DOHH2 (cell line): Measurements from ENCODE around the gene TP53I13.

ENCODE experiments used
- H3F3A ChIP-seq: fragments of 200-600 bp; sonication (generic), shearing (Covaris generic); 2 replicates; pipeline ENCODE4 v1.6.0; 2016; ENCODE audit warnings: antibody characterized with exemption, mild to moderate bottlenecking; ENCODE audit not compliant: control insufficient read depth, insufficient read depth
- H3K27ac ChIP-seq: fragments of 200-600 bp; sonication (generic); 2 replicates; pipeline ENCODE4 v1.5.1; 2014; ENCODE audit warnings: low read depth, mild to moderate bottlenecking, low read length, moderate library complexity
- H3K27me3 ChIP-seq: fragments of 200-600 bp; sonication (generic); 2 replicates; pipeline ENCODE4 v1.6.1; 2014; ENCODE audit warnings: mild to moderate bottlenecking, low read length, mixed read lengths; ENCODE audit not compliant: control insufficient read depth
- H3K36me3 ChIP-seq: fragments of 200-600 bp; sonication (generic); 2 replicates; pipeline ENCODE4 v1.6.1; 2014; ENCODE audit warnings: mild to moderate bottlenecking, low read length, moderate library complexity, mixed read lengths; ENCODE audit not compliant: control insufficient read depth
- H3K4me1 ChIP-seq: fragments of 200-600 bp; sonication (generic); 2 replicates; pipeline ENCODE4 v1.6.1; 2014; ENCODE audit warnings: mild to moderate bottlenecking, low read length, mixed read lengths; ENCODE audit not compliant: control insufficient read depth
- H3K4me2 ChIP-seq: fragments of 200-600 bp; sonication (generic); 2 replicates; pipeline ENCODE4 v1.6.0; 2014; ENCODE audit warnings: mild to moderate bottlenecking, low read length, moderate library complexity
- H3K4me3 ChIP-seq: fragments of 200-600 bp; sonication (generic); 2 replicates; pipeline ENCODE4 v1.5.1; 2014; ENCODE audit warnings: mild to moderate bottlenecking, low read length, mixed read lengths
- H3K79me2 ChIP-seq: fragments of 200-600 bp; sonication (generic); 2 replicates; pipeline ENCODE4 v1.6.1; 2014; ENCODE audit warnings: mild to moderate bottlenecking, low read length, mixed read lengths; ENCODE audit not compliant: control insufficient read depth
- H3K9me2 ChIP-seq: fragments of 200-600 bp; sonication (generic); replicated peaks from 2 replicates; pipeline ENCODE4 v1.6.1; 2014; ENCODE audit warnings: mild to moderate bottlenecking, low read length, mixed read lengths; ENCODE audit not compliant: control insufficient read depth
- H3K9me3 ChIP-seq: fragments of 200-600 bp; sonication (generic); 2 replicates; pipeline ENCODE4 v1.6.1; 2014; ENCODE audit warnings: antibody characterized with exemption, low read length, mixed read lengths; ENCODE audit not compliant: control insufficient read depth, insufficient read depth
- H4K20me1 ChIP-seq: fragments of 200-600 bp; sonication (generic); 2 replicates; pipeline ENCODE4 v1.6.0; 2014; ENCODE audit warnings: low read depth, mild to moderate bottlenecking, antibody characterized with exemption, low read length, moderate library complexity; ENCODE audit not compliant: control insufficient read depth, insufficient read depth
- EZH2phosphoT487 ChIP-seq: fragments of 200-600 bp; sonication (generic); IDR thresholded peaks from 2 replicates; pipeline ENCODE4 v1.6.1; 2017; ENCODE audit warnings: borderline replicate concordance, mild to moderate bottlenecking, antibody characterized with exemption, low read length, moderate library complexity, mixed read lengths
- TF ChIP-seq, protein P1 (sequence below): fragments of 200-600 bp; sonication (generic); IDR thresholded peaks from one replicate; pipeline ENCODE4 v1.5.1; 2014; ENCODE audit warnings: antibody characterized with exemption, mild to moderate bottlenecking, low read depth, low read length; ENCODE audit not compliant: poor library complexity, severe bottlenecking

TP53I13 gene

DNA sequence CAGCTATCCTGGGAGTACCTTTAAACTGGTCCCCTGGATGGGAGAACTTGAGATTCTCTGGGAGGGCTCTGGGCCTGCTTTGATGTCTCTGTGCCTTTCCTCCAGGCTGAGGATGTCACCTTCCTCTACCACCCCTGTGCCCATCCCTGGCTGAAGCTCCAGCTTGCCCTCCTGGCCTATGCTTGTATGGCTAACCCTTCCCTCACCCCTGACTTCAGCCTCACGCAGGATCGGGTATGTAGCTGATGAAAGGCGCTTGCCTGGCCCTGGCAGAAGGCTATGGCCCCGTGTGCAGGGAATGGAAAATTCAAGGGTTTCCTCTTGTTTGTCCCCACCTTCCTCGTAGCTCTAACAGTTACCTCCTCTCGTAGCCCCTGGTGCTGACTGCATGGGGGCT is 3.0 kb downstream of the TP53I13 start:
- peaks cover 10% of the 10 kb centered on the region for H3K79me2 ChIP-seq
- H3K27ac ChIP-seq, result no peak overlapping the region
- no peaks in the 10 kb centered on the region for H3K9me3 ChIP-seq
- peaks cover 22% of the 10 kb centered on the region for H3K4me1 ChIP-seq
- no peak overlapping the region for H3K4me3 ChIP-seq
- peaks cover 8% of the 10 kb centered on the region for H3F3A ChIP-seq
- TF ChIP-seq, protein P1, sequence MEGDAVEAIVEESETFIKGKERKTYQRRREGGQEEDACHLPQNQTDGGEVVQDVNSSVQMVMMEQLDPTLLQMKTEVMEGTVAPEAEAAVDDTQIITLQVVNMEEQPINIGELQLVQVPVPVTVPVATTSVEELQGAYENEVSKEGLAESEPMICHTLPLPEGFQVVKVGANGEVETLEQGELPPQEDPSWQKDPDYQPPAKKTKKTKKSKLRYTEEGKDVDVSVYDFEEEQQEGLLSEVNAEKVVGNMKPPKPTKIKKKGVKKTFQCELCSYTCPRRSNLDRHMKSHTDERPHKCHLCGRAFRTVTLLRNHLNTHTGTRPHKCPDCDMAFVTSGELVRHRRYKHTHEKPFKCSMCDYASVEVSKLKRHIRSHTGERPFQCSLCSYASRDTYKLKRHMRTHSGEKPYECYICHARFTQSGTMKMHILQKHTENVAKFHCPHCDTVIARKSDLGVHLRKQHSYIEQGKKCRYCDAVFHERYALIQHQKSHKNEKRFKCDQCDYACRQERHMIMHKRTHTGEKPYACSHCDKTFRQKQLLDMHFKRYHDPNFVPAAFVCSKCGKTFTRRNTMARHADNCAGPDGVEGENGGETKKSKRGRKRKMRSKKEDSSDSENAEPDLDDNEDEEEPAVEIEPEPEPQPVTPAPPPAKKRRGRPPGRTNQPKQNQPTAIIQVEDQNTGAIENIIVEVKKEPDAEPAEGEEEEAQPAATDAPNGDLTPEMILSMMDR, result no peak
- TF ChIP-seq EZH2phosphoT487, result no peak
- H3K4me2 ChIP-seq, result no peak overlapping the region
- no peaks in the 10 kb centered on the region for H4K20me1 ChIP-seq
- H3K9me2 ChIP-seq, result no peaks in the 10 kb centered on the region
- no peaks in the 10 kb centered on the region for H3K27me3 ChIP-seq
- peaks cover 51% of the 10 kb centered on the region for H3K36me3 ChIP-seq

DNA sequence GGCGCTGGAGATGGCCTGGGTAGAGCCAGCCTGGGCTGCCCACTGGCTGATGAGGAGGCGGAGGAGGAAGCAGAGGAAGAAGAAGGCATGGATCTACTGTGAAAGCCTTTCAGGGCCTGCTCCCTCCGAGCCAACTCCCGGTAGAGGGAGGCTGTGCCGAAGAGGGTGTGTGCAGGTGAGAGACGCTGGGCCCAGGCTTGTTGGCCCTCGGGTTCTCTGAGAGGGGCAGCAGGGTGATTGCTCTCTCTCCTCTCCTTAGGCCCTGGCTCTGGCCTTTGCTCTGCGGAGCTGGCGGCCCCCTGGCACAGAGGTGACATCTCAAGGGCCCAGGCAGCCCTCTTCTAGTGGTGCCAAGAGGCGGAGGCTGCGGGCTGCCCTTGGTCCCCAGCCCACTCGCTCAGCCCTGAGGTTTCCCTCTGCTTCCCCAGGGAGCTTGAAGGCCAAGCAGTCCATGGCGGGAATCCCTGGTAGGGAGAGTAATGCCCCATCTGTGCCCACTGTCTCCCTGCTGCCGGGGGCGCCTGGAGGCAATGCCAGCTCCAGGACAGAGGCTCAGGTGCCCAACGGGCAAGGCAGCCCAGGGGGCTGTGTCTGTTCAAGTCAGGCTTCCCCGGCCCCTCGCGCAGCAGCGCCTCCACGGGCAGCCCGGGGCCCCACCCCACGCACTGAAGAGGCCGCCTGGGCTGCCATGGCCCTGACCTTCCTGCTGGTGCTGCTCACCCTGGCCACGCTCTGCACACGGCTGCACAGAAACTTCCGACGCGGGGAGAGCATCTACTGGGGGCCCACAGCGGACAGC is 3.6 kb downstream of the TP53I13 start:
- Histone ChIP-seq H3F3A (peaks cover 8% of the 10 kb centered on the region), H4K20me1 (no peaks in the 10 kb centered on the region), H3K9me3 (no peaks in the 10 kb centered on the region), H3K4me1 (peaks cover 22% of the 10 kb centered on the region), H3K4me3 (no peak overlapping the region), H3K79me2 (peaks cover 8% of the 10 kb centered on the region), H3K36me3 (peaks cover 56% of the 10 kb centered on the region), H3K9me2 (no peaks in the 10 kb centered on the region), H3K4me2 (no peak overlapping the region; the same call in 1 of the 2 replicates), H3K27ac (no peak overlapping the region), H3K27me3 (no peaks in the 10 kb centered on the region)
- TF ChIP-seq, protein P1, result no peak

DNA sequence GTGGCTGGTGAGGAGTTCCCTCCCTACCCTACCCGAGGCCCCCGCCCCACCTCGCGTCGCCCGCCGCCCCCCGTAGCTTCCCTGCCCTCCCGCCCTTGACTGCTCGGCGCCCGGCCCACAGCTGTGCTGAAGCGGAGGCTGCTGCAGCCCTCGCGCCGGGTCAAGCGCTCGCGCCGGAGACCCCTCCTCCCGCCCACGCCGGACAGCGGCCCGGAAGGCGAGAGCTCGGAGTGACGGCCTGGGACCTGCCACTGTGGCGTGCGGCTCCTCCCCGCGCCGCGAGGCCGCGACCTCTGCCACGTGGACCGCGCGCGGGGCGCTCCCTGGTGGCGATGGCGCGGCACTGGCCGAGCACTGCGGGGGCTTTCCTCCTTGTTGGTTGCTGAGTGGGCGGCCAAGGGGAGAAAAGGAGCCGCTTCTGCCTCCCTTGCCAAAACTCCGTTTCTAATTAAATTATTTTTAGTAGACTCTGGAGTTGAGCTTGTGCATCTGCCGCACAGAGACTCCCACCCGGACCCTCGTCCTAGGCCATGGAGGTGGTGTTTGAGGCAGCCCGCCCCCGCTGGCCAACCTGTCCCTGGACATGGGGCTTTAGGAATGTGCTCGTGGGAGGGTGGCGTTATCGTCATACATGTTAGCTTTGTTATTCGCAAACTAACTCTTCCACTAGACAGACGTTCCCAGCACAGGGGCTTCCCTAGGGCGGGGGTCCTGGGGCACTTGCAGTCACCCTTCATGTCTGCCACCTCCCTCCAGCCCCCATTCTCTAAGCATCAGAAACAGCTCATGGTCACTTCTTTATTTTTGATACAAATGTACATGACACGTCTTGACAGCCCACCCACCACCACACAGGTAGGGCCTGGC is 4.4 kb downstream of the TP53I13 start:
- Histone ChIP-seq H3K4me1 (peaks cover 22% of the 10 kb centered on the region), H3K4me3 (no peak overlapping the region), H3K27ac (no peak overlapping the region)

More for the DNA sequence above, 4.4 kb downstream of the TP53I13 start:
- peaks cover 6% of the 10 kb centered on the region for H3F3A ChIP-seq
- no peaks in the 10 kb centered on the region for H3K27me3 ChIP-seq
- no peaks in the 10 kb centered on the region for H3K9me2 ChIP-seq
- TF ChIP-seq, protein P1, result peak; percentile 55
- no peak for TF ChIP-seq EZH2phosphoT487
- H3K36me3 ChIP-seq, result peaks cover 64% of the 10 kb centered on the region
- H3K4me2 ChIP-seq, result peak overlapping the region; percentile 41
- H3K79me2 ChIP-seq, result peaks cover 4% of the 10 kb centered on the region; the same call in 1 of the 2 replicates
- no peaks in the 10 kb centered on the region for H3K9me3 ChIP-seq
- no peaks in the 10 kb centered on the region for H4K20me1 ChIP-seq
